Hepatocyte (in vitro differentiated cells): ENCODE measurements around the gene AFF2.

Experiments
- EZH2phosphoT487 ChIP-seq: fragments of 200-600 bp; sonication (generic); IDR thresholded peaks from one replicate; pipeline ENCODE4 v1.6.1; 2018; ENCODE audit warnings: antibody characterized with exemption, mild to moderate bottlenecking, low read depth, moderate library complexity; ENCODE audit not compliant: unreplicated experiment, severe bottlenecking
- TF ChIP-seq, protein P1 (sequence below): fragments of 200-600 bp; sonication (generic); IDR thresholded peaks from 2 replicates; pipeline ENCODE4 v1.5.1; 2016; ENCODE audit warnings: antibody characterized with exemption, mild to moderate bottlenecking; ENCODE audit not compliant: poor library complexity

DNA sequence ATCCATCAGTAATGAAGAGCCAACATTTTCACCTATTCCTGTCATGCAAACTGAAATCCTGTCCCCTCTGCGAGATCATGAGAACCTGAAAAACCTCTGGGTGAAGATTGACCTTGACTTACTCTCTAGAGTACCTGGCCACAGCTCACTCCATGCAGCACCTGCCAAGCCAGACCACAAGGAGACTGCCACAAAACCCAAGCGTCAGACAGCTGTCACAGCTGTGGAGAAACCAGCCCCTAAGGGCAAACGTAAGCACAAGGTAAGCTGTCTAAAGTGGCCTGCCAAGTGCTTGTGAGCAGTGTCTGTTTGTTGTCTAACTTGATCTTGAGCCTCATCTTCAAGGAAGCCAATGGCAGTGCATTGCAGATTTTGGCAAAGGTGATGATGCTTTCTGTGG is 455.9 kb downstream of the AFF2 start:
- TF ChIP-seq, protein P1, sequence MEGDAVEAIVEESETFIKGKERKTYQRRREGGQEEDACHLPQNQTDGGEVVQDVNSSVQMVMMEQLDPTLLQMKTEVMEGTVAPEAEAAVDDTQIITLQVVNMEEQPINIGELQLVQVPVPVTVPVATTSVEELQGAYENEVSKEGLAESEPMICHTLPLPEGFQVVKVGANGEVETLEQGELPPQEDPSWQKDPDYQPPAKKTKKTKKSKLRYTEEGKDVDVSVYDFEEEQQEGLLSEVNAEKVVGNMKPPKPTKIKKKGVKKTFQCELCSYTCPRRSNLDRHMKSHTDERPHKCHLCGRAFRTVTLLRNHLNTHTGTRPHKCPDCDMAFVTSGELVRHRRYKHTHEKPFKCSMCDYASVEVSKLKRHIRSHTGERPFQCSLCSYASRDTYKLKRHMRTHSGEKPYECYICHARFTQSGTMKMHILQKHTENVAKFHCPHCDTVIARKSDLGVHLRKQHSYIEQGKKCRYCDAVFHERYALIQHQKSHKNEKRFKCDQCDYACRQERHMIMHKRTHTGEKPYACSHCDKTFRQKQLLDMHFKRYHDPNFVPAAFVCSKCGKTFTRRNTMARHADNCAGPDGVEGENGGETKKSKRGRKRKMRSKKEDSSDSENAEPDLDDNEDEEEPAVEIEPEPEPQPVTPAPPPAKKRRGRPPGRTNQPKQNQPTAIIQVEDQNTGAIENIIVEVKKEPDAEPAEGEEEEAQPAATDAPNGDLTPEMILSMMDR = no peak
- no peak for TF ChIP-seq EZH2phosphoT487
